Activated CD4-positive, alpha-beta T cell treated with anti-CD3 and anti-CD28 coated beads, Interleukin-2, Interleukin-4, amounts not matched to agents 100 ng/mL and 50 ng/mL, durations not matched to agents 16 hours and 8 hours (primary cell): Measurements from ENCODE around the gene REXO1.

ENCODE experiments used
- DNase-seq: peaks from one replicate; pipeline ENCODE4 v3.0.0-alpha.2; 2020; ENCODE audit warnings: low spot score

The REXO1 gene

DNA sequence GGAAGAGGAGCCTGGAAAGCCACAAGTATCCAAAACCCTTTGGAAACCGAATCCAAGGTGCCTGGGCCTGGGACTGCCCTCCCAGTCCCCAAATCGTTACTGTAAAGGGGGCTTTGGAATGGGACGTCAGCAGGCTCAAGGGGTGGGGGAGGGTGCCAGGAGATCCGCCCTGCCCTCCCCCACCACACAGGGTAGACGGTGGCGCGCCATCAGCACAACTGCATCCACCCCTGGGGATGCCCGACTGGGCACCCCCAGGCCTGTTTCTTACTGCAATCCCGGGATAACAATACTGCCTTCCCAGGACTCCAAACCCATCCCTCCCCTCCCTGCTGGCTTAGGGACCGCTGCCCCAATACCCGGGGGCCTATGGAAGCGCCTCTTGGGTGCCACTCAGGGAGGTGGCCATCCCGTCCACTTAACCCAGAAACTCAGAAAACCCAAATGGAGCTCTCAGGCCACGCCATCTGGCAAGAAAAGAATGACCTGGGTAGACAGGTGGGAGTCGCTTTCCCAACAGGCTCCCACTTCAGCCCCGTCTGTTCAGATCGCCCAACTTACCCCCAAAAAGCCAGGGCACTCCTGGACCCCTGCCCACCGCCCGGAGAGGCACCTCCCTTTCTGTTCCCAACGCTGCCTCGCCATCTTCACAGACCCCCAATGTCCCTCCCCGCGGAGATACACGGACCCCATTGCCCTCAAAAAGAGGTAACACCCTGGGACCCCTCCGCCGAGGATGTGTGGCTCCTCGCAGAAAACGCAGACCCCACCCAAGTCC is 12.7 kb upstream of the REXO1 start:
- DNase-seq: no peak

DNA sequence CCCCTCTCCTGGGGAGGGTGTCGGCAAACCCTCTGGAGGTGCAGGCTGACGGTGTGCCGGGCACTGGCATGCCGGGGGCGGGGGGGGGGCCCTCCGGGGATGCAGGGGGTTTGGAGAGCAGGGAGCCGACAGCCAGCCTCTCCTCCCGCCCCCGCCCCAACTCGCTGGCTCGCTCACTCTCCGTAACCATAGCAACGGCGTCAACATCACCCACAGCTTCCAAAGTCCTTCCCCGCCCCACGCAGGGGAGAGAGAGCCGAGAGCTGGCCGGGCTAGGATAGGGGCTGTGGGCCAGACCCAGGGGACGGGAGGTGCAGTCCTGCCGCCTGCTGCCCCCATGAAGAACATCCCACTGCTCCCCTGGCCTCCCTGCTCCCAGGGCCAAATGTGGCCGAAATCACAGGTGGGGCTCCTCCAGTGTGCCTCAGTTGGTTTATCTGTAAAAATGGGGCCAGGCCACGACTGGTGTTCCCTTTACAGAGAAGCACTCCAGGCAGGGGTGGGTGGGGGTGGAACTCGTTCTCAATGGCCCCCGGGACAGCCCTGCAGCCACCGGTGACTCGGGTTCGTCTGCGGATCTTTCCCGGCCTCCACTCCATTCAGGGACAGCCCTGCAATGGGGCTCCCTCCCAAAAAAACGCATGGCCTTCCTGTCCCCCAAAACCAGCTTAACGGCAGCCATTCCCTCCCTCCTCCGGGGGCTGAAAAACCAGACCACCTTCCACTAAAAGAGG is 11.9 kb upstream of the REXO1 start:
- no peak for DNase-seq

DNA sequence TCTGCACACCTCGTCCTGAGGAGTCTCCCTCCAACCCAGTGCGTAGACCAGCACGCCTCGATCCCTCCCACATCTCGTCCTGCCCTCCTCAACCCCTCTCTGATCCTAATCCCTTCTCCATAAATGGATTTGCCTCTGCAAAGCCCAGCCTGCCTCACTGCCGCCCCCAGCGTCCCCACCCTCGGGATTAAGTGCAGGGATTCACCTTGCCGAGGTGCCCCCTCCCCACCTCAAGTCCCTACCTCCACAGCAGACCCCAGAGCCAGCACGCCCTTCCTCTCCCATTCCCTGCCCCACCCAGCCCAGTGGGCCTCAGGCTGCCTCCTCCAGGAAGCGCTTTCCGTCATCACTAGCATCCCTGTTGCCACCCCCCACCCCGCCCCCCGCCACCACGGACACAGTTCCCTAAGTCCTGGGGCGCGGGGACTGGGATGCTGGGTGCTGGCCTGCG is 11.1 kb upstream of the REXO1 start:
- no peak for DNase-seq

DNA sequence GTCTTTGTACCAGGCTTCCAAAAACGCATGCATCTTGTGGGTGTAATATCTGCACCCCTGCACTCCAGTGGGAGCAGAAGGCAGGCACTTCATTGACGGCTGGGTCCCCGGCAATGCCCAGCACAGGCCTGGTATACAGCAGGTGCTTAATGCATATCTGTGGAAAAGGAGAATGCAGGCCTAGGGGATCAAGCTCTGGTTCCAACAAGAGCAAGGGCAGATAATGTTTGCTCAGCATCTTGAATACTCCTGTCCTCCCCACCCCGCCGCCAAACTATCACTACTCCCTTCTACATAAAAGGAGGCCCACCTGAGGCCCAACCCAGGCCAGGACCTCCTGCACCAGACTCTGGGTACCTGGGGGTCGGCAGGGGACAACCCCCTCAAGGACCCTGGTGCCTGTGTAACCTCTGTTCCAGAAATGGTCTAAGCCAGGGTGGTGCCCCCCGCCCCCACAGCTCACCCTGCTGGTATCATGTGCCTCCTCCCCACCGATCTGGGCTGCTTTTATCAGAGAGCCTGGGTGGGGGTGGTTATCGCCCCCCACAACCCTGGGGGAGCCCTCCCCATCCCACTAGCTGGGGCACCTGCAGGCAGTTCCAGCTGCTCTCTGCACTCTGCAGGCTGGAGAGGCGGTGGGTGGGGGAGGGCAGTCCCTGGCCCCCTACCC is 10.3 kb upstream of the REXO1 start:
- DNase-seq: no peak

DNA sequence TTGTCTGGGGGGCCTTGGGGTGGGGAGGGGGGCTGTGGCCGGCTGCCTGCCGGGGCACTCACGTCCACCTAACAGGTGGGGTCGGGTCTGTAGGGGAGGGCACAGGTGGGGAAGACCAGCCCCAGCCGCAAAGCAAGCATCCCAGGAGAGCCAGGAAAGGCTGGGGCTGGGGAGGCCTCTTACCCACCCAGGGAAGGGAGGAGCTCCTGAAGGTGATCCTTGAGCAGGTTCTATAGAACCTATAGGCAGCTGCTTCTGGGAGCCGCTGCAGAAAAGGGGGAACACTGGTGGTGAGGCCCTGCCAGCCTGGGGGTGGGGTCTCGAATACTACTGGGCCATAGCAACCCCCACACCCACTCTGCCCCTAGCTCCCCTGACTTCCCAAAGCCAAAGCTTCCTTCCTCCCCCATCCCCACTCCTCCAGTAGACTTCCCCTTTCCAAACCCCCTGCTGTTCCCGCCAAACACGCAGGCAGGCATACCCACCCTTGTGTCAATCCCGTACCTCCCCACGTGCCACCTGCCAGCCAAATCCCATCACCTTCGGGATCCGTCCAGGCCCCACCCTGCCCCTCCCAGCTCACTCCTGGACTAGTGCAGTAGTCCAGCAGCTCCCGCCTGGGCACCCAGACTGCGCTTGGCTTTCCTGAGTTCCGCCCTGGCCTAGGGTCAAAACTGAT is 9.5 kb upstream of the REXO1 start:
- DNase-seq: no peak

DNA sequence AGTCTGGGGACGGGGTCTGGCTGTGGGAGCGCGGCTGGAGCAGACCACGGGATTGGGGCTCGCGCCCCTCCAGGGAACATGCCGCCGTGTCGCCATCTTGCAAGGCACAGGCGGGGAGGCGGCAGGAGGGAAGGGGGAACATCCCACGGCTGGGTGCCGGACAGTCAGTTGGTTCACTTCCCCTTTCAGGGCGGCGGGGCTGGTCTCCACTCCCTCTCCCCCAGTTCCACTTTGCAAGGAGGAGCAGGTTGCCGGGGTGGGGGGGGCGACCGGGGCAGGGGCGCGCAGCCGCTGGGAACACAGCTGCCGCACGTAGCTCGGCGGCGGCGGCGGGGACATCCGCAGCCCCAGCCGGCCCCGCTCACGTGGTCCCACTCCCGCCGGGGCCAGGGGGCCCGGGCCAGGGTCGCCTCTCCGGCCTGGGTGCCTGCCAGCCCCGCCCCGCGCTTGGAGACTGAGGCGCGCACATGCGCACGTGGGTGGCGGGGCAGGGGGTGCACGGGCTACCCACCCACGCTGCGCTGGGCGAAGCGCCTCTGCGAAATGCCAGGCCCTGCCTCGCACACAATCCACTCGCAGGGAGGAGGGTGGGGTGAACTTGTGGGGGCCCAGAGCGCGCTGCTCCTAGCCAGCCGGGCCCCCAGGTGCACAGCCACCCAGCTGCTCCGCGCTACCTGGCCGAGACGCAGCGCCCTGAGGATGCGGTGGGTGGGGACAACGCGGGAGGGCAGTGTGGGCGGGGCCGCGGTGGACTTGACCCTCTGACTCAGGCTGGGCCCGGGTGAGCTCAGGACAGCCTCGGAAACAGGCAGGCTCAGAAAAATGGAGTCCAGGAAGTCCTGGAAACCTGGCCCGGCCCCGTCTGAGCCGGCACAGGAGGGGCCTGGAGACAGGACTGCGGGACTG is 8.7 kb upstream of the REXO1 start:
- DNase-seq: no peak

DNA sequence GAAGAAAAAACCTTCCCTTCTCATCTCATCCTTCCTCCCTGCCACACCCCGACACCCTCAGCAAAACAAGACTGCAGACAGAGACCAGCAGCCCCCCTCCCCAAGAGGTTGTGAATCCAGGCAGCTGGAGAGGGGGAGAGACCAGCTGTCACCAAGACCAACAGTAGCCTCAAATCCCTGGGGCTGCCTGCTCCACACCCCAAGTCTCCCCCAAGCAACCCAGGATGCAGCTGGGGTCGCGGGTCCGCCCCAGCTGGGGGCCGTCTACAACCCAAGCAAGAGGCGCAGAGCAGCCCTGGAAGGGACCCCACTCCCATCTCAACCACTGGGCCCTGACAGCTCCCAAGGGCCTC is 8.0 kb upstream of the REXO1 start:
- no peak for DNase-seq

DNA sequence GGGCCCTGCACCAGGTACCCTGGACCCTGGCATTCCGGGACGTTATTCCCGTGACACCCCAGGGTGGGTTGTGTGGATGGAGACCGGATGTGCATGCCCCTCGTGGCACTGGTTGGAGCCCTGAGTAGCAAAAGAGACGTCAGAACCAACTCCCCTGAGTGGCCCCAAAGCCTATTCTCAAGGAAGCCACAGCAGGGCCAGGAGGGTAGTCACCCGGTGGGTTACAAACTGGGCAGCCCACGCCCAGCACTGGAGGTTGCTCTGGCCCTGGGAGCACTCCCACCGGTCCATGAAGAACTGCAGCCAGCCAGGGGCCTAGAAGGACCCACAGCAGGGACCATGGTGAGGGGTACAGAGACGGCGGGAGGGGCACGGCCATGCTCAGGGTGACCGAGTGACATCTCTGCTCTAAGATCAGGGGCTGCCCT is 7.6 kb upstream of the REXO1 start:
- DNase-seq: no peak

DNA sequence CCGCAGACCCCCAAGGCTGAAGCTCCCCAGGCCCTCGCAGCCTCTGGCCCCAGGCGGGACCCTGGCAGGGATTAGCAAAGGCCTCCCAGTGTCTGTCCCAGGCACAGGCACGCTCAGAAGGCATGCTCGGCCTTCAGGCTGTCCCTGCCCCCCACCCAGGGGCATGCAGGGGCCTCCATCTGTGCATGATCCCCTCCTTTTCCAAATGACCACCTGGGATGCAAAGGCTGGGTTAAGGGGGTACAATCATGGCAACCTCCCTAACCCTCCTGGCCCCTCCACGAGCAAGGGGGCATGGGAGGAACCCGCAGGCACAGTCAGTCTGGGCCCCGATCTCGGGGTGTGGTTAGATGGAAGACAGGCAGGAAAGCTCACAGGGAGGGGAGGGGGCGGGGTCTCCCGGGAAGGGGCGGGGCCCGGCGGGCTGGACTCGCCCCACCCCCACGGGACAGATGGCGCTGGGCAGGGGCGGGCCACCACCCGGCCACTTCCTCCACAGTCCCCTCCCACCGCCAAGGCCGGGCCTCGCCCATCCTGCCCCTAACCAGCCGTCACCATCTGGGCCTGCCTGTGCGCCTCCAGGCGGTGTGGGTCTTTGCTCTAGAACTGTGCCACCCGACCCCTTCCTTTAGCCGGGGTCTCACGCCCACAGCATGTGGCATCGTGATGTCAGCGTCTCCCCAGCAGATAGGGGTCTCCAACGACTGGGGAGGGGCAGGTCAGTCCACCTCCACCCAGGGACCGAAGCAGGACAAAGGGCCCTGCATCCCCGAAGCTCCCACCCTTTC is 7.0 kb upstream of the REXO1 start:
- peak; percentile 95 for DNase-seq

DNA sequence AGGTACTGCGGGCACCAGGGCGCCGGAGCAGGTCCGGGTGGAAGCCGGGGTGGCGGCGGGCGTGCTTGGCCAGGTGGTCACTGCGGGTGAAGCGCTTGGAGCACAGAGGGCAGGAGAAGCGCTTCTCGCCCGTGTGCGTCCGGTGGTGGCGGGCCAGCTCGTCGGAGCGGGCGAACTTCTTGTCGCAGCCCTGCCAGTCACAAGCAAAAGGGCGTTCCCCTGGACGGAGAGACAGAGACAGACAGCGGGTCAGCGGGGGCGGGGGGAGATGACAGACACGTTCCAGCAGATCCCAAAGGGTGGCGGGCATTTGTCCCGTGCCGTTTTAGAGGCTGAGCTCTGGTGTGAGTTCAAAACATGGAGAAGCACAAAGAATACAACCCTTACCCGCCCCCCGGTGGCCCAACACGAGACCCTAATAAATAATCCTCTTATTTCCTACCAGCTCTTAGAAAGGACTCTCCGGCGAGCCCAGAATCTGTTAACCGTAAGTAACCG is 6.3 kb upstream of the REXO1 start:
- DNase-seq: no peak

DNA sequence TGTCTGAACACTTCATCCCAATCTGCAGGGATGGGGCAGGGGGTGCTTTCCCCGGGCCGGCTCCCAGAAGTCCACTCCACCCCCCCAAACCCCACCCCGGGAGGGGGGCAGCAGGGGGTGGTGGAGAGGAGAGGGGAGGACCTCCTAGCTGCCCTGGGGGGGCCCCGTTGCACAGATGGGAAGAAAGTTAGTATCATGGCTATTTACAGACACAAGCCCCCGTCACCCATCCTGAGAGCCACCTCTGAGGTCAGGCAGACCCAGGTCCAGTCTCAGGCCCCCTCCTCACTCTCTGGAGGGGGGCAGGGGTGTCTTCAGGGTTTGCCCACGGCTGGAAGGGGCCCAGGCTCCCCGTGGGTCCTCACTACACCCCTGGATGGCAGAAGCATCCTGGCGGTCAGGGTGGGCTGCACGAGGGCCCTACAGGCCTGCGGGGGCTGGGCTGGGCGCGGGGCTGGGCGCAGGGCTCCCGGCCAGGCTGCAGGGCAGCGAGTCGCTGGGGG is 5.8 kb upstream of the REXO1 start:
- no peak for DNase-seq

DNA sequence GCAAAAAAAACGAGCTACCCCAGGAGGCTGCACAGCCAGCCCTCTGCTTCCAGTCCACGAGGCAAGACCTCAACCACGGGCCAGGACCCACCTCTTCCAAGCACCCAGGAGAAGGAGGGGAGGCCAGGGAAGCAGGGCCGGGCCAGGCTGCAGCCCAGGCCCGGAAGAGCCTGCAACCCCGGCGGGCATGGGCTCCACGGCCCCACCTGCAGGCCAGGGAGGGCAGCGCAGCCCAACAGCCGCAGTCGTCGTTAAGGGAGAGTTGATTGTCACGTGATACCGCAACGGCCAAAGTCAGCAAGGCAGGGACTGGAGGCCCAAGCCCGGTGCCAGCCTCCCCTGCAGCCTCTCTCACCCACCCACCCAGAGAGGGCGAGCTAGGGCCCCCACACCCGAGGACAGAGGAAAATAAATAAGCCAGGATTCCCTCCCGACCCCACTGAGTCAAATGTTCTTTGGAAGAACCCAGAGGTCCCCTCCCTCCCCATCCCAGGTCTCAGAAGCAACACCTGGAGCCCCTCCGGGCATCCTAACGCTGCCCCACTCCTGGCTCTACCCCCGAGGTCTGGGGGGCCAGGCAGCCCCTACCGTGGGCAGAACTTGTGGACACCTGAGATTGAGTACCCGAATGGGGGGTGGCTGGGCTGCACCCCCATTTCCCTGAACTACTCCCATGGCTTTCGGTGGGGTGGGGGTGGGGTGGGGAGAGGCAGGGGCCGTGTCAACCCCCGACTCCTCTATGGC is 5.2 kb upstream of the REXO1 start:
- peak; percentile 91 for DNase-seq

DNA sequence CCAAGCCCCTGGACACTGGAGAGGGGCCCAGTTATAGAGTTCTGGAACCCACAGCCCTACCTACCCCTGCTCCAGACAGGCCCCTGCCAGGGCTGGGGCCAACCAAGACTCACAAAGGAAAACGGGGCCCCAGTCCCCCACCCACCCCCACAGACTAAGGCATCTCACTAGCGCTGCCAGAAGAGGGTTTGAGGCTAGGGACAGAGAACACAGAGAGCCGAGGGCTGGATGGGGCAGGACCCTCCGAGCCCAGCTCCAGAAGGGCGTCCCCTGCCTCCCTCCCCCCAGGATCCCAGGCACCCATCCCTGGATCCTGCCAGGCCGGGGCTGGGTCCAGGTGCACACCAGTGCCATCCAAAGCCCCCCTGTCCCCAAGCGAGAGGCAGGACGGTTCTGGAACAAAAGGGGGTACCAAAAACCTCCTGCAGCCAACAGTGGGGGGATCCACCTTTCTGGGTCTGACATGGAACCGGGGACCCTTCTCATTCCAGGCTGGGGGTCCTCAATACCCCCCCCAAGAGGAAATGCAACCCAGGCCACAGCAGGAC is 4.4 kb upstream of the REXO1 start:
- no peak for DNase-seq

DNA sequence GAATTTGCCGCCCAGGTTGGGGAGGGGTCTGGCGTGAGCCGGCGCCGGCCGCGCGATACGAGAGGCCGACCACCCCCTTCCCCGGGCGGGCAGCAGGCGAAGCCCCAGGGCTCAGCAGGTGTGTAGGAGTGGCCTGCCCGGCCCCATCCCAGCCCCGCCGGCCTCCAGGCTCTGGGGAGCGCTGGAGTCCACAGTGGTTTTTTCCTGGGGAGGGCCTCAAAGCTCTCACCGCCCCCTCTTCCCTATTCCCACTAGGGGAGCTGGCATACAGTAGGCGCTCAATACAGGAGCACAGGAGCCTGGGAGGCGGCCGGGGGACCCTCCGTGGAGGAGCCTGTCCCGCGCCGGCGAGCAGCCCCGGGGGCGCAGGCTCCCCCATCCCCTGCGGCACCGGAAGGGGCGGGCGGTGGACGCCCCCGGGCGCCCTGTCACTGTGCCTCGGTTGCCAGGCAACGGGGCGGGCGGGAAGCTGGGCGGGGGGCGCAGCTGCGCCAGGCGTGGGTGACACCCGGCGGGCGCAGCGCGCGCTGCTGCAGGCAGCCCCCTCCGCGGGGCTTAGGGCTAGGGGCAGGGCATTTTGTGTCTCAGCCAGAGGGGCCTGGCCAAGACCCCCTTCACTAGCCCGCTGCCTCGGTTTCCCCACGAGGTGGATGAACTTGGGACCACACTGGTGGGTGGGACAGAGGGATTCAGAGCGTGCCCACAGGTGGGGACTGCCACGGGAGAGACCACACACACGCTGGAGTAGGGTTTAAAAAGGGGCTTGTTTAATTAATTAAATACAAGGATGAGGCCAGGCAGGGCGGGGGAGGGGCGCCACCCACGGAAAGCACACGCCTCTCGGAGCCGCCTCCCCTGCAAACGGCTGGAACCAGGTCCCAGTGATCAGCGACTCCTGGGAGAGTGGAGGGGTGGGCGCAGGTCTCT is 3.6 kb upstream of the REXO1 start:
- no peak for DNase-seq

DNA sequence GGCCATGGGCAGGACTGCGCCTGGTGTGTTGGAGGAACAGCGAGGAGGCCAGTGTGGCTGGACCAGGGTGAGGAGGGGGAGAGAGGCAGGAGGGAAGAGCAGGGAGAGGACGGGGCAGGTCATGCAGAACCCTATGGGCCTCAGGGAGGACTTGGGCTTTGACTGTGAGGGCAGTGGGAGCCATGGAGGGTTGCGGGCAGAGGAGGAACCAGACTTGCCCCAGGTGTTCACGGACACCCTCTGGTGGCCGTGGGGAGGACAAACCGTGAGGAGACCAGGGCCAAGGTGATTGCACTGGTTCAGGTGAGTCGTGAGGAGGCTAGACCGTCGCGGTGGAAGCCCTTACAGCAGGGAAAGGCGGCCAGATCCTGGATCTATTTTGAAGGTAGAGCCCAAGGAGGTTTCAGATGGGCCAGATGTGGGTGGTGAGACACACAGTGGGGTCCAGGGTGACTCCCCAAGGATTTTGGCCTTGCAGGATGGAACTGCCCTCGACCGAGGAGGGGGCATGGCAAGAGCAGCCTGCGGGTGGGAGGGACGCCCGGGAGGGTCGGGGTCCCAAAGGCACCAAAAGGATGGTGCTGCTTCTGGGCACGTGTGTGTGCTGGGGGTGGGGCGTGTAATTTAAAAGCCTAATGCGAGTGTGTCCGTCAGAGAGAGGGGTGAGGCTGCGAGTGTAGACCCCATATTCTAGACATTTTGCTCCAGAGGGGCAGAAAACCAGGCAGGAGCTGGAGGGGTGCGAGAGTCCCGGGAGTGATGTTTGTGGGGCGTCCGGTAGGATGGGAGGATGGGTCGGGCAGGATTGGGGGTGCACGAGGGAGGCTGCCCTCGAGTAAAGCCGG is 2.7 kb upstream of the REXO1 start:
- no peak for DNase-seq

DNA sequence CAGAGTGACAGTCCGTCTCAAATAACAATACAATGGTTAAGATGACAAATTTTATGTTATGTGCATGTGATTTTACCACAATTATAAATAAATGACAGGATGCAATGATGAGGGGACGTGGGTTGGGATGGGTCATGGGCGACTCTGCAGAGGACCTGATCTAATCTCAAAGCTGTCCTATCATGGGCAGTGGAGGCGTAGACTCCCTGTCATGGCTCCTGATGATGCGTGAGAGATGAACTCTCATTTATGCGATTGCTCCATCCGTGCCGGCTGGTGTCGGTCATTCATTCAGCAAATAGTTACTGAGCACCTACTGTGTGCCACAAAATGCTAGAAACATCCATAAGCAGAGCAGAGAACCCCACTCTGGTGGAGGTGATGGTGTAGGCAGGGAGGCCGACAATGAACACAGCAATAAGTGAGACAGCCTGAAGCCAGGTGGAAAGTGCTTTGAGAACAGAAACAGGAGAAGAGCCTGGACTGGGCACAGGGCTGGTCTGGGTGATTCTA is 1.7 kb upstream of the REXO1 start:
- no peak for DNase-seq

DNA sequence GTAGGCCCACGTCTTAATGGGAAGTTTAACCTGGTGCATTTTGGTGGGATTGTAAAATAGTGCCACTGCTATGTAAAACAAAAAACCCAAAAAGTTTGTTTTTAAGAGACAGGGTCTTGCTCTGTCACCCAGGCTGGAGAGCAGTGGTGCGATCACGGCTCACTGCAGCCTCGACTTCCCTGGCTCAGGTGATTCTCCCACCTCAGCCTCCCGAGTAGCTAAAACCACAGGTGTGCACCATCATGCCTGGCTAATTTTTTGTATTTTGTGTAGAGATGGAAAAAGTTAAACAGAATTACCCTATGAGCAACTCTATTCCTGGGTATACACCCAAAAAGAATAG is 820 bp upstream of the REXO1 start:
- DNase-seq: no peak
